ENCODE results near the gene NOXA1. TPM values are rescaled to one million over a fixed set of nuclear protein-coding genes. Genes with fewer than 3 reads are reported as not detected.

The NOXA1 gene, protein sequence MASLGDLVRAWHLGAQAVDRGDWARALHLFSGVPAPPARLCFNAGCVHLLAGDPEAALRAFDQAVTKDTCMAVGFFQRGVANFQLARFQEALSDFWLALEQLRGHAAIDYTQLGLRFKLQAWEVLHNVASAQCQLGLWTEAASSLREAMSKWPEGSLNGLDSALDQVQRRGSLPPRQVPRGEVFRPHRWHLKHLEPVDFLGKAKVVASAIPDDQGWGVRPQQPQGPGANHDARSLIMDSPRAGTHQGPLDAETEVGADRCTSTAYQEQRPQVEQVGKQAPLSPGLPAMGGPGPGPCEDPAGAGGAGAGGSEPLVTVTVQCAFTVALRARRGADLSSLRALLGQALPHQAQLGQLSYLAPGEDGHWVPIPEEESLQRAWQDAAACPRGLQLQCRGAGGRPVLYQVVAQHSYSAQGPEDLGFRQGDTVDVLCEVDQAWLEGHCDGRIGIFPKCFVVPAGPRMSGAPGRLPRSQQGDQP
- total RNA-seq (21.8 TPM), polyA plus RNA-seq (ENCODE audit: insufficient read depth, low read depth, low replicate concordance) (19.1 TPM)
- long read RNA-seq, donor 1: 0 reads
- long read RNA-seq, donor 2: 0 reads
- long read RNA-seq, donor 3: 0 reads
- long read RNA-seq, donor 4: 0 reads
- long read RNA-seq, donor 5: 0 reads
- long read RNA-seq, donor 6: 0 reads
- long read RNA-seq, donor 7, partial matches to known transcripts: 38 of 84 reads
- long read RNA-seq, donor 7, other reads (novel, unspliced or antisense): 45 of 84 reads
- long read RNA-seq, donor 8: 0 reads
- long read RNA-seq, donor 9: 0 reads
- long read RNA-seq, donor 10: 0 reads

GRCh38 chr9:137422604-137423513, at the start of gene NOXA1, which contains the start of gene EXD3:
TSS of gene NOXA1 (plus strand) at chr9:137423393. CDS start at chr9:137423530, 137 bp downstream.
TSS of gene EXD3 (minus strand) at chr9:137423162. CDS start at chr9:137395357, 27,805 bp downstream.
- H3K9me3 ChIP-seq (ENCODE audit: control insufficient read depth in 2 of 3, insufficient read depth in 1 of 3, low read length in 3 of 3): no peaks in the 10 kb centered on the region
- H3K4me3 ChIP-seq (ENCODE audit: low read length in 3 of 3): peak within 1 kb of the TSS; percentile 67 to 81 (median 76)
- H3K27ac ChIP-seq (ENCODE audit: low read depth in 2 of 2, low read length in 2 of 2): peak within 1 kb of the TSS; percentile 43 to 77
- no peaks in the 10 kb centered on the region for H3K36me3 ChIP-seq (ENCODE audit: control insufficient read depth in 2 of 3, insufficient read depth in 3 of 3, low read length in 3 of 3)
- H3K9ac ChIP-seq (ENCODE audit: low read length in 3 of 3): peak within 1 kb of the TSS; percentile 42 to 55 (median 44)
- DNase-seq (peak; percentile 94 to 98 (median 96)), FAIRE-seq (no peak)
- H3K4me1 ChIP-seq (ENCODE audit: control insufficient read depth in 2 of 3, insufficient read depth in 2 of 3, low read depth in 1 of 3, low read length in 3 of 3): peaks cover 0 to 11% (median 4%) of the 10 kb centered on the region in 3 donors
- TF ChIP-seq, protein P1, sequence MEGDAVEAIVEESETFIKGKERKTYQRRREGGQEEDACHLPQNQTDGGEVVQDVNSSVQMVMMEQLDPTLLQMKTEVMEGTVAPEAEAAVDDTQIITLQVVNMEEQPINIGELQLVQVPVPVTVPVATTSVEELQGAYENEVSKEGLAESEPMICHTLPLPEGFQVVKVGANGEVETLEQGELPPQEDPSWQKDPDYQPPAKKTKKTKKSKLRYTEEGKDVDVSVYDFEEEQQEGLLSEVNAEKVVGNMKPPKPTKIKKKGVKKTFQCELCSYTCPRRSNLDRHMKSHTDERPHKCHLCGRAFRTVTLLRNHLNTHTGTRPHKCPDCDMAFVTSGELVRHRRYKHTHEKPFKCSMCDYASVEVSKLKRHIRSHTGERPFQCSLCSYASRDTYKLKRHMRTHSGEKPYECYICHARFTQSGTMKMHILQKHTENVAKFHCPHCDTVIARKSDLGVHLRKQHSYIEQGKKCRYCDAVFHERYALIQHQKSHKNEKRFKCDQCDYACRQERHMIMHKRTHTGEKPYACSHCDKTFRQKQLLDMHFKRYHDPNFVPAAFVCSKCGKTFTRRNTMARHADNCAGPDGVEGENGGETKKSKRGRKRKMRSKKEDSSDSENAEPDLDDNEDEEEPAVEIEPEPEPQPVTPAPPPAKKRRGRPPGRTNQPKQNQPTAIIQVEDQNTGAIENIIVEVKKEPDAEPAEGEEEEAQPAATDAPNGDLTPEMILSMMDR (IDR thresholded peaks at IDR 0.05; ENCODE audit: borderline replicate concordance, extremely low read depth, insufficient read depth): peak; percentile 64
- intact Hi-C loops (cut with DNase I): no loop called here
- H3K27me3 ChIP-seq (ENCODE audit: control insufficient read depth, insufficient read depth, low read length): no peaks in the 10 kb centered on the region

DNA sequence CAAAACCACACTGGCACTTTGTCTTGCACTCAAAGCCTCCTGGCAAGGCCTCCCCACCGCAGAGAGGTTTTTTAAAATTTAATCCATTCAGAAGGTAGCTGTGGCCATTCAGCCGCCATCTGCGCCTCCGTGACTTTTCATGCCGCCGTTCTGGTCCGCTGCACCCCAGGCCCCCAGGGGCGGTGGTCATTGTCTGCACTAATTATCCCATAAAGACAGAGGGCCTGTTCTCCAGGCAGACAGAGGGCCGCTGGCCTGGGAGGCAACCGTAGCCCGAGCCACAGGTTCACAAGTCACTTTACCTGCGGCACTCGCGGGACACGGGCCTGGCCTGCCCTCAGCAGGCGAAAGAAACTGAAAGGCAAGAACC, 49.6 kb upstream of the NOXA1 start:
- no peaks in the 10 kb centered on the region for H3K36me3 ChIP-seq (ENCODE audit: control insufficient read depth in 2 of 3, insufficient read depth in 3 of 3, low read length in 3 of 3)
- no peak overlapping the region for H3K27ac ChIP-seq (ENCODE audit: low read depth in 2 of 2, low read length in 2 of 2)
- H3K27me3 ChIP-seq (ENCODE audit: control insufficient read depth, insufficient read depth, low read length): no peaks in the 10 kb centered on the region
- no peak overlapping the region for H3K4me3 ChIP-seq (ENCODE audit: low read length in 3 of 3)
- FAIRE-seq (no peak), DNase-seq (peak; percentile 52 to 69 (median 60))
- no peak overlapping the region for H3K9ac ChIP-seq (ENCODE audit: low read length in 3 of 3)
- peaks cover 0 to 1% (median 0%) of the 10 kb centered on the region in 3 donors for H3K9me3 ChIP-seq (ENCODE audit: control insufficient read depth in 2 of 3, insufficient read depth in 1 of 3, low read length in 3 of 3)
- intact Hi-C loops (cut with DNase I): no loop called here
- no peaks in the 10 kb centered on the region for H3K4me1 ChIP-seq (ENCODE audit: control insufficient read depth in 2 of 3, insufficient read depth in 2 of 3, low read depth in 1 of 3, low read length in 3 of 3)
- TF ChIP-seq, protein P1 (IDR thresholded peaks at IDR 0.05; ENCODE audit: borderline replicate concordance, extremely low read depth, insufficient read depth): no peak

DNA sequence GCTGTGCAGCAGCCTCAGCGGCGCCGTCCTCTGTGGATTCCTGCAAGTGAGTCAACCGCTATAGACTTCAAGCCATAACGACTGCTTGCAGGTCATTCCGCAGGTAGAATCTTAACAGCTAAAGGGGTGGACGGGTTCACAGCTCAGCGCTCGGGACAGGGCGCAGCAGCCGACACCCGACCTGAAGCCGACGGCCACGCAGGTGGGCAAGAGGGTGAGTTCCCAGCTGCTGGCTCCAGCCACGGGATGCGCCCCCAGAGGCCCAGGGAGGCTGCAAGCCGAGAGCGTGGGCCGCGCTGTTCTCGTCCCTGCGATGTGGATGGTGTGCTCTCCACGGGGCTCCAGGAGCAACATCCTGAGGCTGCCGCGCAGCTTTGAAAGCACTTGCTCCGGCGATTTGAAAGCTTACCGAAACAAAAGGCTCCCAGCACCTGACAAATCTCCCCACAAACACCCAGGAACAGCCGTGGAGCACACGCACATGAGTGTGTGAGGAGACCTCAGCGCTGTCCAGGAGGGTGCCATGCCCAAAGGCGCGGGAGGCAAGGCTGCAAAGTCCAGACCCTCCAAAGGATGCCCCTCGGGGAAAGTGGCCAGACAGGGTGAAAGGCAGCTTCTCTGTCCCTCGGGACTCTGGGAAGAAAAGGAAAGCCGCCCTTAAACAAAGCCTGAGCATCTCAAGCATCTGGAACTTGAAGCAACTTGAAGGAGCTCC, 48.9 kb upstream of the NOXA1 start:
- FAIRE-seq (no peak), DNase-seq (peak in 2 of 5 donors; percentile 39 to 59)
- no peaks in the 10 kb centered on the region for H3K36me3 ChIP-seq (ENCODE audit: control insufficient read depth in 2 of 3, insufficient read depth in 3 of 3, low read length in 3 of 3)
- no peaks in the 10 kb centered on the region for H3K4me1 ChIP-seq (ENCODE audit: control insufficient read depth in 2 of 3, insufficient read depth in 2 of 3, low read depth in 1 of 3, low read length in 3 of 3)
- H3K27ac ChIP-seq (ENCODE audit: low read depth in 2 of 2, low read length in 2 of 2): no peak overlapping the region
- no peak overlapping the region for H3K9ac ChIP-seq (ENCODE audit: low read length in 3 of 3)
- H3K4me3 ChIP-seq (ENCODE audit: low read length in 3 of 3): no peak overlapping the region
- no peaks in the 10 kb centered on the region for H3K27me3 ChIP-seq (ENCODE audit: control insufficient read depth, insufficient read depth, low read length)
- peaks cover 0 to 1% (median 0%) of the 10 kb centered on the region in 3 donors for H3K9me3 ChIP-seq (ENCODE audit: control insufficient read depth in 2 of 3, insufficient read depth in 1 of 3, low read length in 3 of 3)
- intact Hi-C loops (cut with DNase I): no loop called here
- TF ChIP-seq, protein P1 (IDR thresholded peaks at IDR 0.05; ENCODE audit: borderline replicate concordance, extremely low read depth, insufficient read depth): no peak
